HCT116 (cell line): Measurements from ENCODE around the gene WTAP. TPM values are rescaled to one million over a fixed set of nuclear protein-coding genes. Genes with fewer than 3 reads are reported as not detected.

ENCODE experiments used
- ATAC-seq: fragments of 200-7000 bp; cut with Tn5 transposase; 2 replicates; pipeline ENCODE4 v1.9.1; 2020; ENCODE audit warnings: mild to moderate bottlenecking, moderate library complexity
- BruUV-seq: library from RNA; stranded (reverse); fragments of 400-500 nt; replicated peaks from 2 replicates; lab custom pipeline; 2021; lab: Mats Ljungman, UMichigan
- CTCF ChIA-PET: fragments of 300-600 bp; sonication (Branson Sonifier 250); formaldehyde crosslinking; loops from one replicate; lab custom pipeline; 2021; ENCODE audit warnings: antibody characterized with exemption; lab: Charles Lee
- POLR2A ChIA-PET: fragments of 300-600, 350-600 bp; sonication (Branson Sonifier 250); formaldehyde crosslinking; loops from one replicate; lab custom pipeline; 2021; ENCODE audit warnings: antibody characterized with exemption; lab: Charles Lee
- RAD21 ChIA-PET, 2 experiments: fragments of 300-600 bp; sonication (Branson Sonifier 250); formaldehyde crosslinking; loops; one replicate each; lab custom pipeline; 2023; ENCODE audit warnings: low total read pairs in 2 of 2; ENCODE audit not compliant: uncharacterized antibody in 2 of 2, unreplicated experiment in 2 of 2, low non-redundant PET in 1 of 2; lab: Charles Lee
- DNase-seq: peaks from one replicate; pipeline ENCODE4 v3.0.0-alpha.2; 2010; ENCODE audit warnings: low read depth, low spot score
- H2AFZ ChIP-seq: fragments of 200-600 bp; shearing (Covaris generic), sonication (generic); 2 replicates; pipeline ENCODE4 v1.6.1; 2017; ENCODE audit warnings: low read depth, mixed run types, mixed read lengths, antibody characterized with exemption, low read length; ENCODE audit not compliant: poor library complexity, severe bottlenecking
- H3K27ac ChIP-seq: 2 replicates; pipeline ENCODE4 v1.5.1; 2012; ENCODE audit warnings: low read depth, low read length
- H3K27me3 ChIP-seq: fragments of 200-600 bp; sonication (generic); 2 replicates; pipeline ENCODE4 v1.6.1; 2016; ENCODE audit warnings: mixed run types, low read length, mixed read lengths; ENCODE audit not compliant: insufficient read depth
- H3K36me3 ChIP-seq, 2 experiments: fragments of 200-500 bp in 1 of 2; fragments of 200-600 bp in 1 of 2; sonication (Bioruptor generic) in 1 of 2; sonication (generic) in 1 of 2; 2 replicates each; pipeline versions ENCODE4 v1.5.1 to v1.6.1; 2014 to 2016; ENCODE audit warnings: low read length in 2 of 2, inconsistent platforms in 1 of 2, mixed read lengths in 1 of 2, mixed run types in 1 of 2; ENCODE audit not compliant: insufficient read depth in 2 of 2, control insufficient read depth in 1 of 2
- H3K4me1 ChIP-seq, 2 experiments: fragments of 200-600 bp in 1 of 2; sonication (generic) in 1 of 2; 2 replicates each; pipeline versions ENCODE4 v1.5.1 to v1.6.1; 2012 to 2017; ENCODE audit warnings: low read length in 2 of 2, inconsistent platforms in 1 of 2, mild to moderate bottlenecking in 1 of 2, mixed read lengths in 1 of 2, mixed run types in 1 of 2, moderate library complexity in 1 of 2; ENCODE audit not compliant: insufficient read depth in 2 of 2, control insufficient read depth in 1 of 2
- H3K4me2 ChIP-seq: fragments of 200-600 bp; sonication (generic); 2 replicates; pipeline ENCODE4 v1.6.1; 2017; ENCODE audit warnings: mixed run types, low read length, mixed read lengths
- H3K4me3 ChIP-seq, 2 experiments: fragments of 200-600 bp in 1 of 2; sonication (generic) in 1 of 2; replicated peaks in 1 of 2; 2 replicates each; pipeline ENCODE4 v1.5.1; 2011 to 2016; ENCODE audit warnings: low read length in 2 of 2, control low read depth in 1 of 2, low read depth in 1 of 2, mild to moderate bottlenecking in 1 of 2, mixed read lengths in 1 of 2, mixed run types in 1 of 2
- H3K79me2 ChIP-seq: fragments of 200-600 bp; sonication (generic); 2 replicates; pipeline ENCODE4 v1.6.1; 2017; ENCODE audit warnings: mild to moderate bottlenecking, mixed run types, low read length, moderate library complexity, mixed read lengths; ENCODE audit not compliant: insufficient read depth
- H3K9ac ChIP-seq: fragments of 200-600 bp; sonication (generic); 2 replicates; pipeline ENCODE4 v1.6.1; 2016; ENCODE audit warnings: low read length, mixed read lengths
- H3K9me2 ChIP-seq: fragments of 200-600 bp; sonication (generic), shearing (Covaris generic); 2 replicates; pipeline ENCODE4 v1.6.1; 2017; ENCODE audit warnings: mixed run types, mild to moderate bottlenecking, moderate library complexity; ENCODE audit not compliant: insufficient read depth
- H3K9me3 ChIP-seq, 2 experiments: fragments of 200-500 bp in 1 of 2; fragments of 200-600 bp in 1 of 2; sonication (Bioruptor generic) in 1 of 2; sonication (generic) in 1 of 2; 2 replicates each; pipeline ENCODE4 v1.6.1; 2014 to 2017; ENCODE audit warnings: low read length in 2 of 2, mixed read lengths in 2 of 2, inconsistent platforms in 1 of 2, low read depth in 1 of 2, mild to moderate bottlenecking in 1 of 2, mixed run types in 1 of 2, moderate library complexity in 1 of 2; ENCODE audit not compliant: control insufficient read depth in 1 of 2, insufficient read depth in 1 of 2
- H4K20me1 ChIP-seq: fragments of 200-600 bp; sonication (generic), shearing (Covaris generic); 2 replicates; pipeline ENCODE4 v1.6.1; 2017; ENCODE audit warnings: mixed run types, mild to moderate bottlenecking, moderate library complexity; ENCODE audit not compliant: insufficient read depth
- CBX3 ChIP-seq: IDR thresholded peaks from 2 replicates; pipeline ENCODE4 v1.6.1; 2012; ENCODE audit warnings: low read depth
- CEBPB ChIP-seq: IDR thresholded peaks from 2 replicates; pipeline ENCODE4 v1.6.1; 2012; ENCODE audit warnings: low read depth
- EGR1 ChIP-seq: IDR thresholded peaks from 2 replicates; pipeline ENCODE4 v1.6.1; 2012; ENCODE audit warnings: low read depth
- EZH2 ChIP-seq: fragments of 200-600 bp; sonication (generic); IDR thresholded peaks from 2 replicates; pipeline ENCODE4 v1.6.1; 2017; ENCODE audit warnings: antibody characterized with exemption, mixed run types
- FOSL1 ChIP-seq: IDR thresholded peaks from 2 replicates; pipeline ENCODE4 v1.6.1; 2012; ENCODE audit warnings: low read depth
- JUND ChIP-seq: IDR thresholded peaks from 2 replicates; pipeline ENCODE4 v1.6.1; 2012
- POLR2A ChIP-seq: IDR thresholded peaks from 2 replicates; pipeline ENCODE4 v1.7.0; 2011; ENCODE audit warnings: borderline replicate concordance; ENCODE audit not compliant: insufficient read depth, insufficient read length; ENCODE audit errors: extremely low read depth
- SIN3A ChIP-seq: IDR thresholded peaks from 2 replicates; pipeline ENCODE4 v1.6.1; 2012; ENCODE audit warnings: low read depth
- SP1 ChIP-seq: IDR thresholded peaks from 2 replicates; pipeline ENCODE4 v1.6.1; 2012; ENCODE audit warnings: low read depth
- SRF ChIP-seq: IDR thresholded peaks from 2 replicates; pipeline ENCODE4 v1.6.1; 2012; ENCODE audit warnings: low read depth
- TCF7L2 ChIP-seq: IDR thresholded peaks from 2 replicates; pipeline ENCODE4 v1.7.0; 2011; ENCODE audit warnings: borderline replicate concordance, inconsistent platforms; ENCODE audit not compliant: insufficient read depth, insufficient read length; ENCODE audit errors: extremely low read depth
- YY1 ChIP-seq: IDR thresholded peaks from 2 replicates; pipeline ENCODE4 v1.6.1; 2011; ENCODE audit warnings: low read length, low read depth, moderate library complexity, mild to moderate bottlenecking; ENCODE audit not compliant: insufficient replicate concordance; ENCODE audit errors: extremely low read depth
- intact Hi-C: fragments of 100-400 bp; cut with micrococcal nuclease; formaldehyde crosslinking; loops from 2 replicates; pipeline ENCODE4 v1.10.0; 2022
- total RNA-seq: library from RNA; stranded (reverse); gene quantifications from one replicate; pipeline ENCODE4 v1.2.1, GENCODE V29; 2021; ENCODE audit not compliant: unreplicated experiment
- TF ChIP-seq, protein P1 (sequence below), 3 experiments: fragments of 200-600 bp in 1 of 3; sonication (generic) in 1 of 3; IDR thresholded peaks in 2 of 3; conservative IDR thresholded peaks in 1 of 3; 2 replicates each; pipeline ENCODE4 v1.5.1; 2012 to 2017; ENCODE audit warnings: low read depth in 2 of 3, low read length in 2 of 3, antibody characterized with exemption in 1 of 3, borderline replicate concordance in 1 of 3, control low read depth in 1 of 3, mild to moderate bottlenecking in 1 of 3, mixed read lengths in 1 of 3, mixed run types in 1 of 3, moderate library complexity in 1 of 3; ENCODE audit not compliant: insufficient read depth in 1 of 3
- TF ChIP-seq, protein P2 (sequence below): IDR thresholded peaks from 2 replicates; pipeline ENCODE4 v1.6.1; 2012

Gene WTAP
- total RNA-seq, 1 experiment from 2014 or later, result 88.6 TPM

DNA sequence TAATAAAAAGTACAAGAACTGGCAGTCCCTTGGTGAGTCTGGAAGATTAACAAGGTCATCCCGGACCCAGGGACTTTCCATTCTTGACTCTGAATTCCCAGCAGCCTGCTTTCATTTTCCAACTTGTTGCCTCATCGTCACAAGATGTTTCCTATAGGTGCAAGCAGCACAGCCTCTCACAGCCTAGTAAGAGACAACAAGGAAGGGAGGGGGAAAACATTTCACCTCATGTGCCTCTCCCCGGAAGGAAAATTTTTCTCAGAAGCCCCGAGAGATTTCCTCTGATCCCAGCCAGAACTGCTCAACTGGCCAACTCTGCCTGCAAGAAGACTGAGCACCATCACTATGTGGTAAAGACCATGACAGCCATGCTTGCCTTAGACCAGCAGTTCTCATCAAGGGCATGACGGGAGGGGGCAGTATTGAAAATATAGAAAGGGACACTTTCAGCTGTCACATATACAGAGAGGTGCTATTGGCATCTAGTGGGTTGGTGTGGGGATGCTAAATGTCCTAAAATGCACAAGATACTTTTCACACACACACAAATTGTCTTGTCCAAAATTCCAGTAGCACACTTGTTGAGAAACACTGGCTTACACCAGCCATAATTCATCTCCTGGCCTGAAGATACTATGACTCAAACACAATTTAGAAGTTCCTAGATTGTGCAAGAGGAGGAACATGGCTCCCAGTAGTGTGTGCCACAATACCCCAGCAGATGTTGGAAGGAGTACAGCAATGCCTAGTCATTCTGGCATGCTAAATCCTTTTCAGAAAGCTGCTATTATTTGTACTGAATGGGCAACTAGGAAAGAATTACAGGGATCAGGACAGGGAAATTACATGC lies 10.8 kb upstream of the WTAP start:
- H2AFZ ChIP-seq, result no peak overlapping the region

DNA sequence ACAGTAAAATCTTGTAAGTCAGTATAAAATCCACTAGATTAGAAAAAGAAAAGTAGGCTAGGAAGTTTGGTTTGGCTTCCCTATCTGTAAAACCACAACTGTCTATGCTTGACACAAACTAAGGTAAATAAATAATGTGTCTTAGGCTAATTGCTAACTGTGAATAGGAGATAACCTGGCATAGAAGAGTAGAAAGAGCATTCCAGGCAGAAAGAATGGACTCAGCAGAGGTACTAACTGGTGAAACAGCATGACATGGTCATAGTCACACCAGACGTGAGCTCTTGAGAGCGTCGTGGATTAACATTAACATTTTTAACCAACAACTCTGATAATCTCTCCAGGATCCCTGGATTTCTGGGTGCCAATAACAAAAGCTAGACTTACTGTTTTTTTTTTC lies 8.7 kb upstream of the WTAP start:
- RAD21 ChIA-PET, result no interaction called here

More for the DNA sequence above, 10.8 kb upstream of the WTAP start:
- DNase-seq (no peak), ATAC-seq (no peak; the same call in 1 of the 2 replicates)
- RAD21 ChIA-PET, result no interaction called here
- CTCF ChIA-PET, result no interaction called here
- H3K27me3 ChIP-seq, result no peaks in the 10 kb centered on the region
- intact Hi-C loops, result no loop called here
- no TSS peak for BruUV-seq
- H3K79me2 ChIP-seq, result no peaks in the 10 kb centered on the region
- TF ChIP-seq CBX3 (no peak), CEBPB (peak; percentile 53; the same call in 1 of the 2 replicates)
- no peaks in the 10 kb centered on the region for H3K9me3 ChIP-seq
- no peak overlapping the region for H3K4me3 ChIP-seq
- no peaks in the 10 kb centered on the region for H3K36me3 ChIP-seq
- no peak overlapping the region for H3K27ac ChIP-seq
- H3K9me2 ChIP-seq, result no peaks in the 10 kb centered on the region
- H4K20me1 ChIP-seq, result no peaks in the 10 kb centered on the region
- POLR2A ChIA-PET, result no interaction called here
- no peak overlapping the region for H3K4me2 ChIP-seq
- H3K4me1 ChIP-seq, result no peaks in the 10 kb centered on the region
- H3K9ac ChIP-seq, result no peak overlapping the region

More for the DNA sequence above, 8.7 kb upstream of the WTAP start:
- H3K4me1 ChIP-seq, result no peaks in the 10 kb centered on the region
- no peak overlapping the region for H3K9ac ChIP-seq
- ChIA-PET CTCF (no interaction called here), POLR2A (interaction anchor here (0.8 kb wide), 1 partner anchor 9 kb away, joined by 3 read pairs; the partner anchor contains the start of gene WTAP)
- peaks cover 15% of the 10 kb centered on the region for H3K79me2 ChIP-seq
- H3K36me3 ChIP-seq, result no peaks in the 10 kb centered on the region
- H3K4me3 ChIP-seq, result no peak overlapping the region
- H4K20me1 ChIP-seq, result no peaks in the 10 kb centered on the region
- H3K27ac ChIP-seq, result no peak overlapping the region
- H3K4me2 ChIP-seq, result no peak overlapping the region
- intact Hi-C loops, result no loop called here
- H3K27me3 ChIP-seq, result no peaks in the 10 kb centered on the region
- no peak for ATAC-seq
- BruUV-seq, result no TSS peak
- no peak for DNase-seq
- no peaks in the 10 kb centered on the region for H3K9me3 ChIP-seq
- no peaks in the 10 kb centered on the region for H3K9me2 ChIP-seq
- TF ChIP-seq SIN3A, result no peak
- no peak for TF ChIP-seq EGR1
- no peak for TF ChIP-seq FOSL1
- TF ChIP-seq YY1, result no peak
- TF ChIP-seq, protein P1, sequence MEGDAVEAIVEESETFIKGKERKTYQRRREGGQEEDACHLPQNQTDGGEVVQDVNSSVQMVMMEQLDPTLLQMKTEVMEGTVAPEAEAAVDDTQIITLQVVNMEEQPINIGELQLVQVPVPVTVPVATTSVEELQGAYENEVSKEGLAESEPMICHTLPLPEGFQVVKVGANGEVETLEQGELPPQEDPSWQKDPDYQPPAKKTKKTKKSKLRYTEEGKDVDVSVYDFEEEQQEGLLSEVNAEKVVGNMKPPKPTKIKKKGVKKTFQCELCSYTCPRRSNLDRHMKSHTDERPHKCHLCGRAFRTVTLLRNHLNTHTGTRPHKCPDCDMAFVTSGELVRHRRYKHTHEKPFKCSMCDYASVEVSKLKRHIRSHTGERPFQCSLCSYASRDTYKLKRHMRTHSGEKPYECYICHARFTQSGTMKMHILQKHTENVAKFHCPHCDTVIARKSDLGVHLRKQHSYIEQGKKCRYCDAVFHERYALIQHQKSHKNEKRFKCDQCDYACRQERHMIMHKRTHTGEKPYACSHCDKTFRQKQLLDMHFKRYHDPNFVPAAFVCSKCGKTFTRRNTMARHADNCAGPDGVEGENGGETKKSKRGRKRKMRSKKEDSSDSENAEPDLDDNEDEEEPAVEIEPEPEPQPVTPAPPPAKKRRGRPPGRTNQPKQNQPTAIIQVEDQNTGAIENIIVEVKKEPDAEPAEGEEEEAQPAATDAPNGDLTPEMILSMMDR (IDR thresholded peaks at IDR 0.05 in 2 of 3, conservative IDR thresholded peaks at IDR 0.05 in 1 of 3; ENCODE audit: borderline replicate concordance in 1 of 3, insufficient read depth in 1 of 3, low read depth in 2 of 3, low read length in 2 of 3), result no peak
- TF ChIP-seq JUND, result no peak
- TF ChIP-seq CBX3, result no peak
- no peak for TF ChIP-seq SP1
- no peak for TF ChIP-seq EZH2
- TF ChIP-seq, protein P2, sequence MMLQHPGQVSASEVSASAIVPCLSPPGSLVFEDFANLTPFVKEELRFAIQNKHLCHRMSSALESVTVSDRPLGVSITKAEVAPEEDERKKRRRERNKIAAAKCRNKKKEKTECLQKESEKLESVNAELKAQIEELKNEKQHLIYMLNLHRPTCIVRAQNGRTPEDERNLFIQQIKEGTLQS, result no peak
- TF ChIP-seq TCF7L2, result no peak
- no peak for TF ChIP-seq CEBPB
- no peak for TF ChIP-seq SRF
- TF ChIP-seq POLR2A, result no peak
- H2AFZ ChIP-seq, result no peak overlapping the region
